Muscle of leg (tissue), 3 donors: Measurements from ENCODE around the gene LASP1NB.
A peak's percentile ranks its signal among the peaks of the same experiment; 100 is the strongest.

ENCODE experiments used
- DNase-seq: peaks from one replicate; pipeline ENCODE4 v3.0.0; 2013
- H3K27ac ChIP-seq: one replicate; pipeline ENCODE4 v1.5.1; 2013; ENCODE audit warnings: mild to moderate bottlenecking, low read length, control low read depth
- H3K27me3 ChIP-seq: one replicate; pipeline ENCODE4 v1.6.1; 2013; ENCODE audit warnings: low read length; ENCODE audit not compliant: control insufficient read depth, insufficient read depth
- H3K36me3 ChIP-seq: one replicate; pipeline ENCODE4 v1.6.1; 2013; ENCODE audit warnings: low read length; ENCODE audit not compliant: control insufficient read depth, insufficient read depth
- H3K4me1 ChIP-seq: one replicate; pipeline ENCODE4 v1.6.1; 2013; ENCODE audit warnings: low read length; ENCODE audit not compliant: control insufficient read depth, insufficient read depth
- H3K4me3 ChIP-seq: one replicate; pipeline ENCODE4 v1.5.1; 2013; ENCODE audit warnings: low read length, control low read depth
- H3K9me3 ChIP-seq: replicated peaks from 2 replicates; pipeline ENCODE4 v1.6.1; 2013; ENCODE audit warnings: low read depth, low read length; ENCODE audit not compliant: control insufficient read depth
- WGBS: methylation state at CpG from one replicate; pipeline ENCODE4 v1.1.5; 2013; ENCODE audit warnings: missing lambda C conversion rate; ENCODE audit not compliant: insufficient coverage; 5-methylcytosine and 5-hydroxymethylcytosine counted together

LASP1NB gene

DNA sequence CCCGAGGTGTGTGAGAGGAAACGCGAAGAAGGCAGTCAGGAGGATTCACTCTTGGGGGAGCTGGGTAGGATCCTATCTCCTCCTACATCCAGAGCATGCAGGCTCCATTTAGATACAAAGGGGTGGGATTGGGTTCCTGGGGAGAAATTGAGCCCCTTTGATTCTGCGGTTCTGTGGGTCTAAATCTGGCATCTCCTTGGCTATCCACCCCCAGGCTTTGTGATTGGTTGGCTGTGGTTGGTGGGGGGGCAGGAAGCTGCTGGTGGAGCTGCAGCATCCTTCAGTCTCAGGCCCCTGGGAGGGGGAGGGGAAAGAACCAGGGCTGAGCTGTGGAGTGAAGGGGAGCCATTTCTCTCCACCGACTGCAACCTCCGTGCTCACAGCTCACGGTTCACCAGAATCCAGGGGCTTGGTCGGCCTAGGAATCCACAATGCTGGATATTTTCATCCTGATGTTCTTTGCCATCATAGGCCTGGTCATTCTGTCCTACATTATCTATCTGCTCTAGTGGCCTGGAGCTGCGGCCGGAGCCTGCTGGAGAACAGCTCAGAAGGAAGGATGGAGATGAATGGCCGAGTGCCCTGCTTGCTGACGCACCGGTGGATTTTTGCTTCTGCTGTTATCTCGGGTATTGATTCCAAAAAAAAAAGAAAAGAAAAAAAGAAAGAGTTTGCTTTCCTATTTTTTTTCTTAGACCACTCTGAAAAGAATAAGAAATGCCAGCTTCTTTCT lies at the start of gene LASP1NB:
Gene LASP1NB (plus strand): TSS at position 352 of the 733 bp plus-strand sequence.
- Histone ChIP-seq H3K27ac (peak within 1 kb of the TSS; percentile 29), H3K27me3 (no peaks in the 10 kb centered on the region), H3K4me1 (peaks cover 38% of the 10 kb centered on the region), H3K36me3 (peaks cover 1% of the 10 kb centered on the region), H3K4me3 (peak within 1 kb of the TSS; percentile 24), H3K9me3 (no peaks in the 10 kb centered on the region)
- DNase-seq: peak; percentile 74
- 0% methylated on average over 4 of the region's 14 CpGs for WGBS

DNA sequence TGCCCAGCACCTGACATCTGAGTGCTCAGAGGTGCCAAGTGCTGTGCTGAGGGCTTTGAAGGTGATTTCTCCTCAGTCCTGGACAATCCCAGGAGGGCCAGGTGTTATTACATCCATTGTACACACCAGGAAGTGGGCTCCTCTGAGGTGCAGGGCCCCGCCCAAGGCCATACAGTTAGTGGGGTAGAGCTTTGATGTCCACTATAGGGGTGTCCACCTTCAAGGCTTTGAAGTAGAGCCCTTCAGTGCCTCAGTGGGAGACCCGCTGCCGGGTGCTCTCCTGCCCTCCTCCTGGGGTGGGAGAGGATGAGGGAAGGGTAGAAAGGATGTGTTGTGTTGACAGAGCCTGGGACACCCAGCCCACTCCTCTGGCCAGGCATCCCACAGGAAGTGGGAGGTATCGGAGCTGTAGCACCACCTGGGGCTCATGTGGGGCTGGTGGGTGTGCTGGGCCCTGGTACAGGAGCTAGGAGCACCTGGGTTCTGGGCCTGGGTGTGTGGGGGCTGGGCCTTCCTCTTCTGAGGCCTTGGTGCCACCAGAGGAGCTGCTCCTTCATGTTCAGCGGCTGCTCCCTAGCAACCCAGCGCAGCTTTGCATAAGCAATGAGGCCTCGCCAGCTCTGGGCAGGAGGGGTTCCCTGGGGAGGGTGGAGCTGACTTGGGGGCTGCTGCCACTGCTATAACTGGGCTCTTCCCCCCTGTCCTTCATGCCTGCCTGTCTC lies 48.1 kb upstream of the LASP1NB start:
- no peak overlapping the region for H3K27ac ChIP-seq

DNA sequence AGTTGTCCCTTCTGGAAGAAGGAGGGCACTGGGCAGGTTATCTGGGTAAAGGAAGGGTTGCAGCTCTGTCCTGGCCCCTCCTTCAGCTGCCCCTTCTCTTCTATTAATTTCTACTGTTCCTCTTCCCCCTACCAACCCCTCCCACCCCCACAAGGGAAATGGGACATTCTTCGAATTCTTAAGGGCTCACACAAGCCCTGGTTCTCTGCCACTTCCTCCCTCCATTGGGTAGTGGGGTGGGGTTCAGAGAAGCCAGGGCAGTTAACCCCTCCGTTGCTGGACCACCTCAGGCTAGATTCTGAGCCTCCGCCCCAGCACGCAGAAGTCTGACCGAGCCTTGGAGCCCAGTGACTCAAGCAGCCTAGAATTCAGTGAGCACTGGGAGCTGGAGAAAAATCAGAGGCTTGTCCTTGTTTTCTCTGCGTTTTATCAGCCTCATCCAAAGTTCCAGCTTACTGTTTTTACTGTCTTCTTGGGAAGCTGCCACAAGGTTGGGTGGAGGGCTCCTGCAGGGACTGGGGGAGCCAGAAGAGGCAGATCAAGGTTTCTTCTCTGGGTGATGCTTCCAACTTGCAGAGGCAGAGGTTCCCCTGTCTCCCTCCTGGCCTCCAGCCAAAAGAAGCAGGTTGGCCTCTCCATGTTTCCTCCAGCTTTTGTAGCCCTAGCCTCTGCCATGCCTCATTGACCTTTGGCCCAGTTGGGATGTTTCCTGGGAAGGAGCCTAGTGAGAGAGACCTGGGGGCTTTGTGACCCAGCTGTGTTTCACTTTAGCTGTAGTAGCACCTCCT lies 45.3 kb upstream of the LASP1NB start:
- no peak overlapping the region for H3K4me3 ChIP-seq
- peaks cover 63% of the 10 kb centered on the region for H3K36me3 ChIP-seq
- H3K27me3 ChIP-seq: no peaks in the 10 kb centered on the region
- WGBS: 10% methylated on average over 2 of the region's 6 CpGs
- H3K9me3 ChIP-seq: no peaks in the 10 kb centered on the region
- H3K27ac ChIP-seq: peak overlapping the region; percentile 62
- DNase-seq: peak; percentile 94
- H3K4me1 ChIP-seq: peaks cover 80% of the 10 kb centered on the region

More for the DNA sequence above, 48.1 kb upstream of the LASP1NB start:
- peaks cover 82% of the 10 kb centered on the region for H3K4me1 ChIP-seq
- no peak overlapping the region for H3K4me3 ChIP-seq
- H3K27me3 ChIP-seq: no peaks in the 10 kb centered on the region
- DNase-seq: no peak
- H3K36me3 ChIP-seq: peaks cover 51% of the 10 kb centered on the region
- 53% methylated on average over 7 of the region's 7 CpGs for whole genome bisulfite sequencing
- no peaks in the 10 kb centered on the region for H3K9me3 ChIP-seq

DNA sequence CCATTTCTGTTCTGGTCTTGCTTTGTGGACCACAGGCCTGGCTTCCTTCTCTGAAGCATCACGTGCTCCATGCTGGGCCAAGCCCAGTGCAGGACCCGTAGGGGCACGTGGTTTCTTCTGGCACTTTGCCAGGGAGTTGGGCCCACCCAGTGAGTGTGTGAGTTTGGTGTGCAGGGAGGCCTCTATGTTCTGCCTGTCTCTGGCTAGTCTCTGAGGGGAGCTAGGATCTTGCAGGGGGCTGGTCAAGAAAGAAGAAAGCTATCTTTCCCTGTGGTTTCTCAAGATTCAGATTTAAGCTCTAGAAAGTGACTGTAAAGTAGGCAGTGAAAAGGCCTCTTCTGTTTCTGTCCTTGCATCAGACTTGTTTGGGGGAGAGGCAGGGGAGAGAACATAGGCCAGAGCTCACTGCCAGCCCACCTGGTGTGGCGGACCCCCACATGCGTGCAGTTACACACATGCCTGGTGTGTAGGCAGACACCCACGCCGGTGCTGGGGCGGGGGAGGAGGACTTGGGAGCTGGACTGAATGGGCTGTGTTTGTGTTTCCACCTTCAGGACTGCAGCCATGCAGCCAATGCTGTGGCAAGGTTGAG lies 43.7 kb upstream of the LASP1NB start:
- Histone ChIP-seq H3K4me3 (no peak overlapping the region), H3K9me3 (no peaks in the 10 kb centered on the region), H3K27ac (no peak overlapping the region), H3K4me1 (peaks cover 88% of the 10 kb centered on the region), H3K36me3 (peaks cover 71% of the 10 kb centered on the region), H3K27me3 (no peaks in the 10 kb centered on the region)
- peak; percentile 88 for DNase-seq
- WGBS: 17% methylated on average over 7 of the region's 8 CpGs

DNA sequence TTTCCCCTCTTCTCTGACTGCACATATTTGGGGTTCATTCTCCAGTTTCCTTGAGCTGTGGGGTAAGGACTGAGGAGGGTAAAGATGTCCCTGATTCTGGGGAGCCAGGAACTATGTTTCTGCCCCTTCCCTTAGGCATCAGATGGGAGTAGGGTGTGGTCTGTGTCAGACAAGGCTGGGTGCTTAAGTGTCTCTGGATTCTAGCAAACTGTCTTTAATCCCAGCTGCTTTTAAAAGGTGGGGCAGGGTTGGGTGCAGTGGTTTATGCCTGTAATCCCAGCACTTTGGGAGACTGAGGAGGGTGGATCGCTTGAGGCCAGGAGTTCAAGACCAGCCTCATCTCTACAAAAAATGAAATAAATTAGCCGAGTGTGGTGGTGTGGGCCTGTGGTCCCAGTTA lies 42.5 kb upstream of the LASP1NB start:
- Histone ChIP-seq H3K36me3 (peaks cover 69% of the 10 kb centered on the region), H3K4me3 (no peak overlapping the region), H3K4me1 (peaks cover 89% of the 10 kb centered on the region), H3K27me3 (no peaks in the 10 kb centered on the region), H3K9me3 (no peaks in the 10 kb centered on the region), H3K27ac (no peak overlapping the region)
- DNase-seq: no peak
- no CpG with 5 or more reads among the region's 2 CpGs for WGBS

DNA sequence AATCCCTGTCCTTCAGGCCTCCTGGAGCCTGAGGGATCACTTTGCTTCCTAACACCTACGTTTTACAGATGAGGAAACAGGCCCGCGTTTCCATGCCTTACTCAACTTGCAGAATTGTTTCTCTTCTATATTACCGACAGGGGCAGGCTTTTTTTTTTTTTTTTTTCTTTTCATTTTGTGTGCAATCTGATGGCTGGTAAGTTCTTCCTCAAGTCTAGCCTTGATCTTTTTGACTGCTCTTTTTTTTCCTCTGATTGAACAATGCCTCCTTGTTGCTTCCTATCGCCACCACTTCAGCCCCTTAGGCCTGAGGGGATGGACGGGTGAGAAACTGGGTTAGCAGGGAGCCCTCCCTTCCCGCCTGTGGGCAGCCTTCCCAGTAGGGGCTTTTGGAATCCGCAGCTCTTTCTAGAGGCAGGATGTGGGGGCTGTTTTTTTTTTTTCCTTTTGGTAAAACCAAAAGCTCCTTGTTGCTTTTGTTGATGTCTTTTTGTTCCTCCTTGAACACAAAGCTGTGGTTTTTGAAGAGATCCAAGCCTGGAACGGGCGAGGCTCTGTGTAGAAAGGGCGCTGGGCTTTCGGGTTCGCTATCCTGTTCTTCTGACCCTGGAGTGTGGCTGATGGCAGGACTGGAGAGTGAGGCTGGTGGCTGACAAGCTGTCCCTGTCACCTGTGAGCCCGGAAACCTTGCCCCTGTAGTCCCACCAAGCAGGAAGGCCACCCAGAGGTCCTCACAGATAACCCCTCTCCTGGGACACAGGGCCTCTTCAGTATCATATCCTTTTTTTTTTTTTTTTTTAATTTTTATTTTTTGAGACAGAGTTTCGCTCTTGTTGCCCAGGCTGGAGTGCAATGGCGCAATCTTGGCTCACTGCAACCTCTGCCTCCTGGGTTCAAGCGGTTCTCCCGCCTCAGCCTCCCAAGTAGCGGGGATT lies 41.6 kb upstream of the LASP1NB start:
- Histone ChIP-seq H3K36me3 (peaks cover 67% of the 10 kb centered on the region), H3K4me3 (no peak overlapping the region), H3K27ac (peak overlapping the region; percentile 63), H3K4me1 (peaks cover 86% of the 10 kb centered on the region), H3K9me3 (no peaks in the 10 kb centered on the region), H3K27me3 (no peaks in the 10 kb centered on the region)
- WGBS: 59% methylated on average over 4 of the region's 19 CpGs
- DNase-seq: peak; percentile 44

DNA sequence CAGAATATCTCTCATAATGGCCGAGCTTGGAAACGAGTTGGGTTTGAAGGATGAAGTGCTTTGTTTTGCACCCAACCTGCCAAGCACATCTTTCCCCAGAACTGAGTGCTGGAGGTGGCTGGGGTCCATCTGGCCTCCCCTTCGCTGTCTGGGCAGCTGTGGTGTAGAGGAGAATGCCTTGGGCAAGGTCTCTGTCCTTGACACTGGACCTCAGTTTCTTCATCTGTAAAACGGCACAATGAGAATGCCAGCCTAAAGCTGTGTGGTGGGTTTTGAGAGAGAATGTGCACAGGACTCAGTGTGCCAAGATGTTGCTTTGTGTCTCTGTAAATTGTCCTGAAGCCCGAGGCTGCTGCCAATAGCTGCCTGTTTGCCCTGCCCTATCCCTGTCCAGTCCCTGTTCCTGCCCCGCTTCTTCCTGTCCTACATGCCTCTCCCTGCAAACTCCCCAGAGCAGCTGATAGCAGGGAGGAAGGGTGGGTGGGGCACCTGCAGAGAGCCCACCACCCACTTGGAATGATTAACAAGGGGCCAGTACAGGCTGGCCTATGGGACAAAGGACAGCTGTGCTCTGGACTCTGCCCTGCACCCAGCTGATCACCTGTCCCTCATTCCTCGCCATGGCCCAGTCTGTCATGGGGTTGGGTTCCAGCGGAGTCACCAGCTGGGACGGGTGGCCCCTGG lies 40.2 kb upstream of the LASP1NB start:
- H3K27me3 ChIP-seq: no peaks in the 10 kb centered on the region
- peaks cover 73% of the 10 kb centered on the region for H3K36me3 ChIP-seq
- H3K4me1 ChIP-seq: peaks cover 73% of the 10 kb centered on the region
- H3K27ac ChIP-seq: no peak overlapping the region
- H3K9me3 ChIP-seq: no peaks in the 10 kb centered on the region
- 91% methylated on average over 4 of the region's 9 CpGs for WGBS
- no peak overlapping the region for H3K4me3 ChIP-seq
- DNase-seq: no peak

DNA sequence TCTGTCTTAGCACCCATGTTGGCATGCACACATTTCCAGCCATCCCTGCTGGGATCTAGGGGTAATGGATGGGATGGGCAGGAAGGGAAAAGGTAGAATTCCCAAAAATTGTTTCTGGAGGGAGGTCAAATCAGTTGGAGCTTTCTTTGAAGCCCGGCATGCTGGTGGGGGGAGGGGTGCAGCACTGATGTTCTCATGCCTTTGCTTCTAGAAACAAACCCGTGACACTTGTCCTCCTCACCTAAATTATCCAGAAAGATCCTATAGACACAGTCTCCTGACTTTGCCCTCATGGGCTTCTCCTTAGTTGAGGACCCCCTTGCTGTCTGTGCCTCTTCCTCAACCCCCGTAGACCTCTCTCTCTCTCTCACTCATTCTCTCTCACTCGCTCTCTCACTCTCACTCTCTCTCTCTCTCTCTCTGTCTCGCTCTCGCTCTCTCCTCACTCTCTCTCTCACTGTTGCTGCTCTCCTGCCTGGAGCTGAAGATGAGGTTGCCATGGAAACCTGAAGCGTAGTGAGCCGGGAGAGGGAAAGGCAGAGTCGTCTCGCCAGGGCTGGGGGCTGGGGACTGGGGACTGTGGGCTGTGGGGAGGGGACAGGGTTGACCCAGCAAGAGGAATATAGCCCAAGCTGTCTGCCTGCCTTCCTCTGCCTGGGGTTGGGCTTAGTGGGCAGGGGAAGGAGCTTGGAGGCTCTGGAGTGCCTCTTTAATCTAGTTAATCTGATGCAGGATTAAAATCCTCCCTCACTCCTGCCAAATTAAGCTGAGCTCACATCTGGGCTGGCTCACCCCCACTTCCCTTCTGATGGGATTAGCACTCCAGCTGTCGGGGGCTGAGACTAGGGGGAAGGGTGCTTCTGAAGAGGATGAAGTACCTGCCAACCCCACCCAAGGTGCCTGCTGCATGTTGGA lies 39.4 kb upstream of the LASP1NB start:
- no peaks in the 10 kb centered on the region for H3K9me3 ChIP-seq
- H3K27ac ChIP-seq: no peak overlapping the region
- no peaks in the 10 kb centered on the region for H3K27me3 ChIP-seq
- peaks cover 73% of the 10 kb centered on the region for H3K36me3 ChIP-seq
- WGBS: 19% methylated on average over 7 of the region's 11 CpGs
- peak; percentile 78 for DNase-seq
- peaks cover 65% of the 10 kb centered on the region for H3K4me1 ChIP-seq
- H3K4me3 ChIP-seq: no peak overlapping the region
